ENCODE results near the gene TBX19. TPM values are rescaled to one million over a fixed set of nuclear protein-coding genes. Genes with fewer than 3 reads are reported as not detected.

TBX19 gene
- total RNA-seq, 2 donors from 2014 or later, result 1.9 to 3.8 TPM

- intact Hi-C loops (cut with DNase I), result no loop called here
- 78% methylated on average over 7 of the region's 7 CpGs for WGBS
- Histone ChIP-seq H3K27me3 (replicated peaks; ENCODE audit: insufficient read depth) (no peaks in the 10 kb centered on the region), H3K36me3 (peaks cover 2 to 5% of the 10 kb centered on the region in 2 donors), H3K27ac (no peak overlapping the region), H3K9me3 (no peaks in the 10 kb centered on the region), H3K4me3 (no peak overlapping the region), H3K4me1 (replicated peaks) (no peaks in the 10 kb centered on the region)
- no peak for DNase-seq (ENCODE audit: low spot score)
- TF ChIP-seq POLR2AphosphoS5 (IDR thresholded peaks at IDR 0.05) (no peak), CTCF (IDR thresholded peaks at IDR 0.05) (no peak), POLR2A (IDR thresholded peaks at IDR 0.05) (no peak)
Observed at GRCh38 chr1:168236836-168237611, 43.7 kb upstream of the TBX19 start.

GRCh38 chr1:168243198-168243597 is 37.5 kb upstream of the TBX19 start:
- H3K36me3 ChIP-seq, result peaks cover 2 to 5% of the 10 kb centered on the region in 2 donors
- 27% methylated on average over 2 of the region's 2 CpGs for WGBS
- no peak for TF ChIP-seq POLR2AphosphoS5 (IDR thresholded peaks at IDR 0.05)
- no peak for TF ChIP-seq POLR2A (IDR thresholded peaks at IDR 0.05)
- no peak for TF ChIP-seq CTCF (IDR thresholded peaks at IDR 0.05)
- H3K4me1 ChIP-seq (replicated peaks), result peaks cover 8% of the 10 kb centered on the region
- intact Hi-C loops (cut with DNase I), result no loop called here
- H3K4me3 ChIP-seq, result no peak overlapping the region
- no peak for DNase-seq (ENCODE audit: low spot score)
- no peaks in the 10 kb centered on the region for H3K27me3 ChIP-seq (replicated peaks; ENCODE audit: insufficient read depth)
- H3K9me3 ChIP-seq, result no peaks in the 10 kb centered on the region
- peak overlapping the region; percentile 2 to 48 for H3K27ac ChIP-seq

GRCh38 chr1:168243636-168244212 is 37.0 kb upstream of the TBX19 start:
- DNase-seq (ENCODE audit: low spot score), result no peak
- peak overlapping the region; percentile 2 to 48 for H3K27ac ChIP-seq
- peaks cover 2 to 5% of the 10 kb centered on the region in 2 donors for H3K36me3 ChIP-seq
- intact Hi-C loops (cut with DNase I), result no loop called here
- H3K9me3 ChIP-seq, result no peaks in the 10 kb centered on the region
- peaks cover 8% of the 10 kb centered on the region for H3K4me1 ChIP-seq (replicated peaks)
- H3K27me3 ChIP-seq (replicated peaks; ENCODE audit: insufficient read depth), result no peaks in the 10 kb centered on the region
- H3K4me3 ChIP-seq, result no peak overlapping the region
- 14% methylated on average over 3 of the region's 3 CpGs for WGBS
- TF ChIP-seq POLR2A (IDR thresholded peaks at IDR 0.05), result no peak
- no peak for TF ChIP-seq CTCF (IDR thresholded peaks at IDR 0.05)
- TF ChIP-seq POLR2AphosphoS5 (IDR thresholded peaks at IDR 0.05), result no peak

- no peak for DNase-seq (ENCODE audit: low spot score)
- TF ChIP-seq POLR2AphosphoS5 (IDR thresholded peaks at IDR 0.05), result no peak
- no peak overlapping the region for H3K4me3 ChIP-seq
- H3K36me3 ChIP-seq, result peaks cover 0 to 5% of the 10 kb centered on the region in 2 donors
- H3K27ac ChIP-seq, result no peak overlapping the region
- H3K27me3 ChIP-seq (replicated peaks; ENCODE audit: insufficient read depth), result no peaks in the 10 kb centered on the region
- no peaks in the 10 kb centered on the region for H3K9me3 ChIP-seq
- intact Hi-C loops (cut with DNase I), result no loop called here
- peaks cover 8% of the 10 kb centered on the region for H3K4me1 ChIP-seq (replicated peaks)
- 89% methylated on average over 3 of the region's 3 CpGs for WGBS
Observed at GRCh38 chr1:168245042-168245441, 35.6 kb upstream of the TBX19 start.

- WGBS, result 81% methylated on average over 5 of the region's 5 CpGs
- peaks cover 8% of the 10 kb centered on the region for H3K4me1 ChIP-seq (replicated peaks)
- no peak for DNase-seq (ENCODE audit: low spot score)
- H3K27me3 ChIP-seq (replicated peaks; ENCODE audit: insufficient read depth), result no peaks in the 10 kb centered on the region
- no peak overlapping the region for H3K4me3 ChIP-seq
- H3K27ac ChIP-seq, result no peak overlapping the region
- intact Hi-C loops (cut with DNase I), result no loop called here
- TF ChIP-seq POLR2A (IDR thresholded peaks at IDR 0.05) (no peak), POLR2AphosphoS5 (IDR thresholded peaks at IDR 0.05) (no peak), CTCF (IDR thresholded peaks at IDR 0.05) (no peak)
- no peaks in the 10 kb centered on the region for H3K9me3 ChIP-seq
- H3K36me3 ChIP-seq, result peaks cover 0 to 5% of the 10 kb centered on the region in 2 donors
Observed at GRCh38 chr1:168246506-168246905, 34.2 kb upstream of the TBX19 start.
